SIG-M5 (cell line): ENCODE measurements around the gene SIPA1L3.
"Not testable (repeated sequence)": the region's sequence is repeated elsewhere in the genome, so short reads cannot be mapped to it uniquely, and the experiment has no call there.

ENCODE experiments used
- DNase-seq: peaks from one replicate; lab custom pipeline; 2025; lab: John Stamatoyannopoulos, UW

SIPA1L3 gene

GRCh38 chr19:38218204-38218603 is 311.2 kb downstream of the SIPA1L3 start:
- no peak for DNase-seq

- no peak for DNase-seq
These were observed 312.2 kb downstream of the SIPA1L3 start for GRCh38 chr19:38219221-38219620.

GRCh38 chr19:38221421-38221820 is 314.4 kb downstream of the SIPA1L3 start:
- DNase-seq = no peak

GRCh38 chr19:38221919-38222830 is 315.2 kb downstream of the SIPA1L3 start:
- no peak for DNase-seq

GRCh38 chr19:38223119-38223523 is 316.1 kb downstream of the SIPA1L3 start:
- DNase-seq = no peak

GRCh38 chr19:38223617-38224013 is 316.6 kb downstream of the SIPA1L3 start:
- no peak for DNase-seq

- no peak for DNase-seq
These were observed 317.2 kb downstream of the SIPA1L3 start, which contains the start of gene DPF1 for GRCh38 chr19:38224014-38224862. DPF1 (minus strand) TSS chr19:38224222; CDS start chr19:38224142, 80 bp downstream.

GRCh38 chr19:38224863-38225218 is 317.8 kb downstream of the SIPA1L3 start:
- DNase-seq = not testable (repeated sequence)

GRCh38 chr19:38227287-38228004 is 320.4 kb downstream of the SIPA1L3 start:
- no peak for DNase-seq

- DNase-seq = no peak
These were observed 321.0 kb downstream of the SIPA1L3 start for GRCh38 chr19:38228005-38228377.

GRCh38 chr19:38228491-38229439 is 321.8 kb downstream of the SIPA1L3 start:
- DNase-seq = no peak

- DNase-seq = no peak
These were observed 322.6 kb downstream of the SIPA1L3 start for GRCh38 chr19:38229585-38230073.

GRCh38 chr19:38230506-38231133 is 323.6 kb downstream of the SIPA1L3 start:
- DNase-seq = not testable (repeated sequence)

GRCh38 chr19:38231918-38232317 is 324.9 kb downstream of the SIPA1L3 start:
- no peak for DNase-seq

- no peak for DNase-seq
These were observed 326.8 kb downstream of the SIPA1L3 start for GRCh38 chr19:38233740-38234251.

GRCh38 chr19:38234615-38235014 is 327.6 kb downstream of the SIPA1L3 start:
- DNase-seq = no peak

- no peak for DNase-seq
These were observed 332.8 kb downstream of the SIPA1L3 start for GRCh38 chr19:38239816-38240215.

- no peak for DNase-seq
These were observed 336.3 kb downstream of the SIPA1L3 start for GRCh38 chr19:38243279-38243673.

- DNase-seq = no peak
These were observed 339.0 kb downstream of the SIPA1L3 start for GRCh38 chr19:38245826-38246498.

- no peak for DNase-seq
These were observed 340.1 kb downstream of the SIPA1L3 start for GRCh38 chr19:38247126-38247525.
